Mesenchymal stem cell (in vitro differentiated cells and primary cell): ENCODE measurements around the gene RCL1.

ENCODE experiments used
- DNase-seq: peaks from one replicate; pipeline ENCODE4 v3.0.0-alpha.2; 2013
- H2AFZ ChIP-seq: one replicate; pipeline ENCODE4 v1.6.1; 2013; ENCODE audit warnings: low read depth, mild to moderate bottlenecking, control low read depth, inconsistent platforms, low read length, moderate library complexity
- H2AK5ac ChIP-seq: 2 replicates; pipeline ENCODE4 v1.6.1; 2013; ENCODE audit warnings: low read length, moderate library complexity, mild to moderate bottlenecking, inconsistent platforms; ENCODE audit not compliant: severe bottlenecking
- H2BK120ac ChIP-seq: one replicate; pipeline ENCODE4 v1.6.1; 2013; ENCODE audit warnings: low read depth, mild to moderate bottlenecking, inconsistent platforms, low read length, moderate library complexity
- H2BK12ac ChIP-seq, 2 experiments: one replicate each; pipeline ENCODE4 v1.6.1; 2013; ENCODE audit warnings: inconsistent platforms in 2 of 2, low read length in 2 of 2, mild to moderate bottlenecking in 2 of 2, moderate library complexity in 2 of 2, control low read depth in 1 of 2
- H2BK15ac ChIP-seq: one replicate; pipeline ENCODE4 v1.6.1; 2013; ENCODE audit warnings: mild to moderate bottlenecking, low read depth, inconsistent platforms; ENCODE audit not compliant: poor library complexity, severe bottlenecking
- H2BK5ac ChIP-seq: 2 replicates; pipeline ENCODE4 v1.6.1; 2013; ENCODE audit warnings: low read depth, mild to moderate bottlenecking, low read length, control low read depth, inconsistent platforms; ENCODE audit not compliant: poor library complexity, severe bottlenecking
- H3K14ac ChIP-seq, 2 experiments: one replicate each; pipeline ENCODE4 v1.6.1; 2013; ENCODE audit warnings: inconsistent platforms in 2 of 2, low read length in 2 of 2, control low read depth in 1 of 2, mild to moderate bottlenecking in 1 of 2, moderate library complexity in 1 of 2
- H3K18ac ChIP-seq, 2 experiments: one replicate each; pipeline ENCODE4 v1.6.1; 2013; ENCODE audit warnings: inconsistent platforms in 2 of 2, low read length in 2 of 2, control low read depth in 1 of 2, low read depth in 1 of 2, mild to moderate bottlenecking in 1 of 2
- H3K23ac ChIP-seq, 2 experiments: one replicate each; pipeline ENCODE4 v1.6.1; 2013; ENCODE audit warnings: inconsistent platforms in 2 of 2, low read length in 2 of 2, mild to moderate bottlenecking in 2 of 2, moderate library complexity in 2 of 2, control low read depth in 1 of 2
- H3K27ac ChIP-seq: 2 replicates; pipeline ENCODE4 v1.5.1; 2013; ENCODE audit warnings: mild to moderate bottlenecking, moderate library complexity, low read length, control low read depth, inconsistent platforms; ENCODE audit not compliant: poor library complexity, severe bottlenecking
- H3K27me3 ChIP-seq, 2 experiments: 2 replicates each; pipeline versions ENCODE4 v1.6.1 to v1.7.0; 2013; ENCODE audit warnings: low read length in 2 of 2, mild to moderate bottlenecking in 2 of 2, moderate library complexity in 2 of 2, control low read depth in 1 of 2, inconsistent platforms in 1 of 2; ENCODE audit not compliant: control insufficient read depth in 1 of 2, insufficient read depth in 1 of 2
- H3K36me3 ChIP-seq, 2 experiments: 2 replicates each; pipeline versions ENCODE4 v1.6.1 to v1.7.0; 2013; ENCODE audit warnings: low read length in 2 of 2, control low read depth in 1 of 2, inconsistent platforms in 1 of 2, low read depth in 1 of 2, mild to moderate bottlenecking in 1 of 2; ENCODE audit not compliant: insufficient read depth in 2 of 2, control insufficient read depth in 1 of 2
- H3K4ac ChIP-seq, 2 experiments: one replicate each; pipeline ENCODE4 v1.6.1; 2013; ENCODE audit warnings: inconsistent platforms in 2 of 2, low read length in 2 of 2, mild to moderate bottlenecking in 2 of 2, moderate library complexity in 2 of 2, control low read depth in 1 of 2, low read depth in 1 of 2
- H3K4me1 ChIP-seq: 2 replicates; pipeline ENCODE4 v1.6.1; 2013; ENCODE audit warnings: low read depth, low read length, control low read depth; ENCODE audit not compliant: control insufficient read depth, insufficient read depth
- H3K4me2 ChIP-seq: 2 replicates; pipeline ENCODE4 v1.6.1; 2013; ENCODE audit warnings: low read length, mild to moderate bottlenecking, inconsistent platforms; ENCODE audit not compliant: poor library complexity, severe bottlenecking
- H3K4me3 ChIP-seq, 2 experiments: 2 replicates each; pipeline versions ENCODE4 v1.5.1 to v1.7.0; 2013; ENCODE audit warnings: low read length in 2 of 2, mild to moderate bottlenecking in 2 of 2, control low read depth in 1 of 2, low read depth in 1 of 2; ENCODE audit not compliant: insufficient read depth in 1 of 2
- H3K79me1 ChIP-seq: replicated peaks from 2 replicates; pipeline ENCODE4 v1.6.1; 2013; ENCODE audit warnings: mild to moderate bottlenecking, control low read depth, low read length, inconsistent platforms; ENCODE audit not compliant: poor library complexity, severe bottlenecking
- H3K9ac ChIP-seq: 2 replicates; pipeline ENCODE4 v1.7.0; 2013; ENCODE audit warnings: mild to moderate bottlenecking, low read length, moderate library complexity
- H3K9me3 ChIP-seq: 2 replicates; pipeline ENCODE4 v1.7.0; 2013; ENCODE audit warnings: mild to moderate bottlenecking, low read length; ENCODE audit not compliant: control insufficient read depth
- H4K8ac ChIP-seq: one replicate; pipeline ENCODE4 v1.6.1; 2013; ENCODE audit warnings: inconsistent platforms, mild to moderate bottlenecking, low read length, moderate library complexity
- H4K91ac ChIP-seq: one replicate; pipeline ENCODE4 v1.6.1; 2013; ENCODE audit warnings: mild to moderate bottlenecking, low read length, inconsistent platforms
- WGBS: methylation state at CpG from one replicate; pipeline ENCODE4 v1.1.7; 2013; ENCODE audit warnings: mixed read lengths; 5-methylcytosine and 5-hydroxymethylcytosine counted together

RCL1 gene

DNA sequence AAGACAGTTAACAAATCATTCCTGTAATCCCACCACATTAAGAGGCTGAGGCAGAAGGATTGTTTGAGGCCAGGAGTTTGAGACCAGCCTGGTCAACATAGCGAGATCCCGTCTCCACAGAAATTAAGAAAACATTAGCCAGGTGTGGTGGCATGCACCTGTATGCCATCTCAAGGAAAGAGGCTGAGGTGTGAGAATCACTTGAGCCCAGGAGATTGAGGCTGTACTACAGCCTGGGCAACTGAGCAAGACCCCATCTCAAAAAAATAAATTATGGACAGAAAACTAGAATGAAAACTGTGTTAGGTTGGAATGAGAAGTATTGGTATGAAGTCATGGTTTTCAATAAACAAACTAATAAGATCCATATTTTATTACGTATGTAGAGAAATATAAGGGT is 28.7 kb upstream of the RCL1 start:
- Histone ChIP-seq H3K4me3 (no peak overlapping the region), H3K36me3 (no peaks in the 10 kb centered on the region), H3K4me2 (no peak overlapping the region), H2BK15ac (no peak overlapping the region), H3K9ac (no peak overlapping the region), H3K23ac (no peak overlapping the region), H3K79me1 (no peaks in the 10 kb centered on the region), H4K91ac (no peak overlapping the region), H4K8ac (no peak overlapping the region), H3K18ac (no peak overlapping the region), H3K9me3 (peaks cover 5% of the 10 kb centered on the region), H2AK5ac (no peak overlapping the region), H3K14ac (no peak overlapping the region), H3K27me3 (peaks cover 7 to 27% of the 10 kb centered on the region in 2 experiments), H2AFZ (no peak overlapping the region), H2BK120ac (no peak overlapping the region), H3K4me1 (peaks cover 10% of the 10 kb centered on the region), H3K27ac (no peak overlapping the region), H2BK12ac (no peak overlapping the region), H2BK5ac (no peak overlapping the region), H3K4ac (no peak overlapping the region)
- 89% methylated on average over 2 of the region's 3 CpGs for WGBS
- DNase-seq: no peak

DNA sequence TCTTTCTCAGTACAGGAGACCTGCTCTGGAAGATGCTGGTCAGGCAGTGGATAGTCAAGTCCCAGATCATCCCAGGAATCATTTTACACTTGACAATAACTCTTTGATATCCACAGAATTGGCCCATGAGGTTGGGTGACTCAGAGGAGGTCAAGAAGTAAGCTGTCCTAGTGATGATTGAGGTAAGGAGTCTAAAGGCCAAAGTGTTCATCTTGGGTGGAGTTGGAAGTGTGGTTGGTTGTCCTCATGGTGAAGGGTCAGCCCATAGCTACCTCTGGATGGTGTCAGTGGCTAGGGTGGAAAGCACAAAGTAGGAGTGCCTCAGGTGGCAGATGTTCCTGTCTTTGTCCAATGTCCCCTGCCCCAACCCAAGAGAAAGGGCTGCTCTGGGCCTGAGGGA is 24.1 kb upstream of the RCL1 start:
- H4K8ac ChIP-seq: no peak overlapping the region
- no peak overlapping the region for H2AK5ac ChIP-seq
- no peak overlapping the region for H2BK12ac ChIP-seq
- no peak overlapping the region for H3K4ac ChIP-seq
- H3K4me3 ChIP-seq: no peak overlapping the region
- no peak overlapping the region for H2BK15ac ChIP-seq
- H2BK5ac ChIP-seq: no peak overlapping the region
- no peak overlapping the region for H3K23ac ChIP-seq
- H3K4me1 ChIP-seq: peaks cover 3% of the 10 kb centered on the region
- H3K79me1 ChIP-seq: no peaks in the 10 kb centered on the region
- H3K9ac ChIP-seq: no peak overlapping the region
- H3K27me3 ChIP-seq: peaks cover 0 to 2% of the 10 kb centered on the region in 2 experiments
- H3K18ac ChIP-seq: no peak overlapping the region
- no peaks in the 10 kb centered on the region for H3K36me3 ChIP-seq
- H4K91ac ChIP-seq: no peak overlapping the region
- no peak overlapping the region for H3K27ac ChIP-seq
- no peak overlapping the region for H3K4me2 ChIP-seq
- H2AFZ ChIP-seq: no peak overlapping the region
- no peak for DNase-seq
- peaks cover 5% of the 10 kb centered on the region for H3K9me3 ChIP-seq
- no peak overlapping the region for H2BK120ac ChIP-seq
- H3K14ac ChIP-seq: no peak overlapping the region

DNA sequence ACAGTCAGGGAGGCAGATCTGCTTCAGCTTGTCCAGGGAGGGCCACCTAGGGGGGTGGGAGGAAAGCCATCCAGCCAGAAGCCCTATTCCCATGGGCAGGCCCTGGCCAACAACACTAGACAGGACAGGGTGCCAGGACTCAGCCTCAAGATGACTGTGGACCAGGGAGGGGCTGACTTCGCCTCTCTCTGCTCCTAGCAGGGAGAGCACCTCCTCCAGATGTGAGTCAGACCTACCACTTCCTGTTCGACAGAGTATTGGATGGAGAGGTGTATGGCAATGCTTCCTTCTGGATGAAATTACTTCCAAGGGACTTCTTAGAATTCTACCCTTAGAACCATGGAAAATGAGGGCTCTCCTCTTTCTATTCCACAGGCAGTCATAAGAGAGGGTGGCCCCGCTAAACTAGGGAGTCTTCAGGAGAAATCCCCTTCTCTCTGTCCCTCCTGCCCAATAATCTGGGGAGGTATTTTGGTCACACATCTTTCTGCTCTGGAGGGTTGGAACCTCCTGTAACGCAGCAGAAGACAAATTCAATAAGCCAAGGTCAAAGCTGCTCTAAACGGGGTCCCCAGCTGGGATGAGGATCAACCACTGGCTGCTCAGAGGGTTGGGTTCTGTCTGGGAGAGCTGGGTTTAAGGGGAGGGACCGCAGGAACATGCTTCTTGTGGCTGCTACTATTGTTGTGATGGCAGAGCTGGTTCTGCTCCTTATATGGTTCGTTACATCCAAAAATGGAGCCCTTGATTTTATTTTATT is 23.2 kb upstream of the RCL1 start:
- no peak overlapping the region for H3K4me3 ChIP-seq
- WGBS: 94% methylated on average over 6 of the region's 7 CpGs

DNA sequence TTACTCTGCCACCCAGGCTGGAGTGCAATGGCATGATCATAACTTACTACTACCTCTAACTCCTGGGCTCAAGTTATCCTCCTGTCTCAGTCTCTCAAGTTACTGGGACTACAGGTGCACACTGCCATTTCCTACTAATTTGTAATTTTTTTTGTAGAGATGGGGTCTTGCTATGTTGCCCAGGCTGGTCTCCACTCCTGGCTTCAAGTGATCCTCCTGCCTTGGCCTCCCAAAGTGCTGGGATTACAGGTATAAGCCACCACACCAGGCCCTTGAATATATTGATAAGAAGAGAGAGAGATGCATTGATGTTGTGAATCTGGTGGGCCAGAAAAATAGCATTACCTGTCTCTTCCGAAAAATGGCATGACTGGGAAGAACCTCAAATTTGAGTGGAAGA is 21.0 kb upstream of the RCL1 start:
- Histone ChIP-seq H3K9ac (no peak overlapping the region), H2BK120ac (no peak overlapping the region), H3K4me1 (peaks cover 2% of the 10 kb centered on the region), H2BK12ac (no peak overlapping the region), H3K27me3 (peaks cover 0 to 2% of the 10 kb centered on the region in 2 experiments), H4K8ac (no peak overlapping the region), H2BK15ac (no peak overlapping the region), H3K14ac (no peak overlapping the region), H4K91ac (no peak overlapping the region), H3K79me1 (no peaks in the 10 kb centered on the region), H3K4ac (no peak overlapping the region), H3K4me3 (no peak overlapping the region), H2AFZ (no peak overlapping the region), H3K4me2 (no peak overlapping the region), H2AK5ac (no peak overlapping the region), H3K23ac (no peak overlapping the region), H3K18ac (no peak overlapping the region), H2BK5ac (no peak overlapping the region), H3K9me3 (peaks cover 5% of the 10 kb centered on the region), H3K27ac (no peak overlapping the region), H3K36me3 (no peaks in the 10 kb centered on the region)
- DNase-seq: no peak
- WGBS: 98% methylated on average over 1 of the region's 1 CpG

More for the DNA sequence above, 23.2 kb upstream of the RCL1 start:
- peaks cover 0 to 2% of the 10 kb centered on the region in 2 experiments for H3K27me3 ChIP-seq
- no peak overlapping the region for H4K8ac ChIP-seq
- H3K14ac ChIP-seq: no peak overlapping the region
- no peak overlapping the region for H3K4me2 ChIP-seq
- no peak overlapping the region for H2BK120ac ChIP-seq
- no peak overlapping the region for H3K27ac ChIP-seq
- H2BK15ac ChIP-seq: no peak overlapping the region
- no peak overlapping the region for H3K23ac ChIP-seq
- H2BK5ac ChIP-seq: no peak overlapping the region
- H3K4me1 ChIP-seq: peaks cover 2% of the 10 kb centered on the region
- H3K36me3 ChIP-seq: no peaks in the 10 kb centered on the region
- no peak for DNase-seq
- H2AK5ac ChIP-seq: no peak overlapping the region
- no peak overlapping the region for H4K91ac ChIP-seq
- no peaks in the 10 kb centered on the region for H3K79me1 ChIP-seq
- no peak overlapping the region for H3K4ac ChIP-seq
- no peak overlapping the region for H3K9ac ChIP-seq
- peaks cover 5% of the 10 kb centered on the region for H3K9me3 ChIP-seq
- H2AFZ ChIP-seq: no peak overlapping the region
- no peak overlapping the region for H2BK12ac ChIP-seq
- H3K18ac ChIP-seq: no peak overlapping the region
